ENCODE data around the gene ESPL1.

Gene ESPL1

GRCh38 chr12:53288322-53288721 lies 20.2 kb downstream of the ESPL1 start:
- H3K4me3 ChIP-seq (ENCODE audit: low read depth, low read length), result no peak overlapping the region
- no peaks in the 10 kb centered on the region for H3K36me3 ChIP-seq (ENCODE audit: control insufficient read depth, insufficient read depth, low read length)
- H3K79me2 ChIP-seq, result no peaks in the 10 kb centered on the region
- H3K9ac ChIP-seq, result no peak overlapping the region
- no peaks in the 10 kb centered on the region for H3K27me3 ChIP-seq (ENCODE audit: control insufficient read depth, insufficient read depth, low read length)
- peaks cover 2% of the 10 kb centered on the region for H3K4me1 ChIP-seq
- H3K9me3 ChIP-seq (ENCODE audit: control insufficient read depth, low read length), result no peaks in the 10 kb centered on the region
- no peak overlapping the region for H3K27ac ChIP-seq
- no peak overlapping the region for H2AFZ ChIP-seq
- H3K4me2 ChIP-seq (ENCODE audit: low read length), result no peak overlapping the region
- TF ChIP-seq, protein P1, sequence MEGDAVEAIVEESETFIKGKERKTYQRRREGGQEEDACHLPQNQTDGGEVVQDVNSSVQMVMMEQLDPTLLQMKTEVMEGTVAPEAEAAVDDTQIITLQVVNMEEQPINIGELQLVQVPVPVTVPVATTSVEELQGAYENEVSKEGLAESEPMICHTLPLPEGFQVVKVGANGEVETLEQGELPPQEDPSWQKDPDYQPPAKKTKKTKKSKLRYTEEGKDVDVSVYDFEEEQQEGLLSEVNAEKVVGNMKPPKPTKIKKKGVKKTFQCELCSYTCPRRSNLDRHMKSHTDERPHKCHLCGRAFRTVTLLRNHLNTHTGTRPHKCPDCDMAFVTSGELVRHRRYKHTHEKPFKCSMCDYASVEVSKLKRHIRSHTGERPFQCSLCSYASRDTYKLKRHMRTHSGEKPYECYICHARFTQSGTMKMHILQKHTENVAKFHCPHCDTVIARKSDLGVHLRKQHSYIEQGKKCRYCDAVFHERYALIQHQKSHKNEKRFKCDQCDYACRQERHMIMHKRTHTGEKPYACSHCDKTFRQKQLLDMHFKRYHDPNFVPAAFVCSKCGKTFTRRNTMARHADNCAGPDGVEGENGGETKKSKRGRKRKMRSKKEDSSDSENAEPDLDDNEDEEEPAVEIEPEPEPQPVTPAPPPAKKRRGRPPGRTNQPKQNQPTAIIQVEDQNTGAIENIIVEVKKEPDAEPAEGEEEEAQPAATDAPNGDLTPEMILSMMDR (IDR thresholded peaks at IDR 0.05), result no peak

DNA sequence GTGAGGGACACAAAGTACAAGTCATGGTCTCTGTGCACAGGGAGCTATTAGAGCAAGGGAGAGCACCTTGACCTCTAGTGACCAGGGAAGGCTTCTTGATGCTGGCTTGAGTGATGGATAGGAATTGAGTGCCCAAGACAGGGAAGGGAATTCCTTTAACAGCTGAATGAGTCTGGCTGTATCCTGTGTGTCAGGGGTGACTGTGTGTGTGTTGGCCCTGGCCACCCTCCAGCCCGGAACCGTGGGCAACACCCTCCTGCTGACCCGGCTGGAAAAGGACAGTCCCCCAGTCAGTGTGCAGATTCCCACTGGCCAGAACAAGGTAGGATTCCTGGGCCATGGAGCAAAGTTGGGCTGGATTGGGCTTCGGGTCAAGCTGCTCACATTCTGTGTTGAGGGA lies 21.8 kb downstream of the ESPL1 start:
- H3K4me1 ChIP-seq, result peaks cover 4% of the 10 kb centered on the region
- no peak overlapping the region for H3K27ac ChIP-seq
- TF ChIP-seq, protein P1 (IDR thresholded peaks at IDR 0.05), result no peak
- no peaks in the 10 kb centered on the region for H3K9me3 ChIP-seq (ENCODE audit: control insufficient read depth, low read length)
- H2AFZ ChIP-seq, result no peak overlapping the region
- H3K9ac ChIP-seq, result no peak overlapping the region
- no peaks in the 10 kb centered on the region for H3K27me3 ChIP-seq (ENCODE audit: control insufficient read depth, insufficient read depth, low read length)
- H3K36me3 ChIP-seq (ENCODE audit: control insufficient read depth, insufficient read depth, low read length), result no peaks in the 10 kb centered on the region
- H3K4me3 ChIP-seq (ENCODE audit: low read depth, low read length), result no peak overlapping the region
- no peak overlapping the region for H3K4me2 ChIP-seq (ENCODE audit: low read length)
- H3K79me2 ChIP-seq, result peaks cover 2% of the 10 kb centered on the region

DNA sequence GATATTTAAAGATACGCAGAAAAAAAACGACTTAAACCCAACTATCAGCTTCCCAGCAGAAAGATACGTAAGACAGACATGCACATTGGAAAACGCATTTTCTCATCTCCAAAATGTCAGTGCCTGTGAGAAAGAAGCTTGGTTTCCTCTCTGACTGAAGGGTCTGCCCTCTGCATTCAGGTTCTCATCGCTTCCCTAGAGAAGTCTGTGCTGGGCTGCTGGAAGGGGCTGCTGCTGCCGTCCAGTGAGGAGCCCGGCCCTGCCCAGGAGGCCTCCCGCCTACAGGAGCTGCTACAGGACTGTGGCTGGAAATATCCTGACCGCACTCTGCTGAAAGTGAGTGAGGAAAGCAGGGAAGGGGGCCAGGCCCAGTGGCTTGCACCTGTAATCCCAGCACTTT lies 22.6 kb downstream of the ESPL1 start:
- H3K9ac ChIP-seq, result no peak overlapping the region
- peaks cover 6% of the 10 kb centered on the region for H3K4me1 ChIP-seq
- H3K27me3 ChIP-seq (ENCODE audit: control insufficient read depth, insufficient read depth, low read length), result no peaks in the 10 kb centered on the region
- TF ChIP-seq, protein P1 (IDR thresholded peaks at IDR 0.05), result no peak
- no peak overlapping the region for H3K4me3 ChIP-seq (ENCODE audit: low read depth, low read length)
- H3K27ac ChIP-seq, result no peak overlapping the region
- H3K36me3 ChIP-seq (ENCODE audit: control insufficient read depth, insufficient read depth, low read length), result no peaks in the 10 kb centered on the region
- H3K4me2 ChIP-seq (ENCODE audit: low read length), result no peak overlapping the region
- peaks cover 7% of the 10 kb centered on the region for H3K79me2 ChIP-seq
- no peak overlapping the region for H2AFZ ChIP-seq
- no peaks in the 10 kb centered on the region for H3K9me3 ChIP-seq (ENCODE audit: control insufficient read depth, low read length)

DNA sequence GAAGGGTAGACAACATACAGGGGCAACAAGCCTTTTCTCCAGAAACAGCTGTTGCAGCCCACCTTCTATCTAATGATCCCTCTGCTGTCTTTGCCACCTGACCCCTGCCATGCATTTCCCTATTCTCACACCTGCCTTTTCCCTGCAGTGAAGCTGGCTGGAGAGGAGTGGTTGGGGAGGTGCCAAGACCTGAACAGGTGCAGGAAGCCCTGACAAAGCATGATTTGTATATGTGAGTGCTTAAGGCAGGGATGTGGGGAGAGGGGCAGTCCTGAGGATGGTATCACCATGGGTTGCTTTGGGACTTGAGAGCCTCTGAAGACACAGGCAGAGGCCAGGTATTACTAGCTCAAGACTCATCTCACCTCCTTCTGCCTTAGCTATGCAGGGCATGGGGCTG lies 24.3 kb downstream of the ESPL1 start:
- H3K36me3 ChIP-seq (ENCODE audit: control insufficient read depth, insufficient read depth, low read length), result no peaks in the 10 kb centered on the region
- H3K27me3 ChIP-seq (ENCODE audit: control insufficient read depth, insufficient read depth, low read length), result no peaks in the 10 kb centered on the region
- H2AFZ ChIP-seq, result no peak overlapping the region
- no peak overlapping the region for H3K27ac ChIP-seq
- H3K4me1 ChIP-seq, result peaks cover 18% of the 10 kb centered on the region
- no peak overlapping the region for H3K4me2 ChIP-seq (ENCODE audit: low read length)
- TF ChIP-seq, protein P1 (IDR thresholded peaks at IDR 0.05), result no peak
- peaks cover 18% of the 10 kb centered on the region for H3K79me2 ChIP-seq
- no peak overlapping the region for H3K9ac ChIP-seq
- no peak overlapping the region for H3K4me3 ChIP-seq (ENCODE audit: low read depth, low read length)
- H3K9me3 ChIP-seq (ENCODE audit: control insufficient read depth, low read length), result no peaks in the 10 kb centered on the region

- Histone ChIP-seq H3K79me2 (peaks cover 20% of the 10 kb centered on the region), H3K4me2 (ENCODE audit: low read length) (peak within 1 kb of the TSS; percentile 90), H3K4me1 (peaks cover 21% of the 10 kb centered on the region), H3K36me3 (ENCODE audit: control insufficient read depth, insufficient read depth, low read length) (no peaks in the 10 kb centered on the region), H2AFZ (peak within 1 kb of the TSS; percentile 99), H3K27ac (peak within 1 kb of the TSS; percentile 90), H3K9me3 (ENCODE audit: control insufficient read depth, low read length) (no peaks in the 10 kb centered on the region), H3K9ac (peak within 1 kb of the TSS; percentile 71), H3K27me3 (ENCODE audit: control insufficient read depth, insufficient read depth, low read length) (no peaks in the 10 kb centered on the region), H3K4me3 (ENCODE audit: low read depth, low read length) (peak within 1 kb of the TSS; percentile 96)
- TF ChIP-seq, protein P1 (IDR thresholded peaks at IDR 0.05), result peak; percentile 15
These were observed 27.2 kb downstream of the ESPL1 start, which contains the start of gene PFDN5 for GRCh38 chr12:53295070-53295890. Gene PFDN5, plus strand, starts transcription at chr12:53295542. Its CDS starts 26 bp downstream, at chr12:53295568.

All from parathyroid adenoma (tissue), 2 donors.